H1 (cell line): ENCODE measurements around the gene NRSN1. TPM values are rescaled to one million over a fixed set of nuclear protein-coding genes. Genes with fewer than 3 reads are reported as not detected.

ENCODE experiments used
- polyA plus RNA-seq, 7 experiments: library from polyadenylated mRNA; depleted of rRNA in 3 of 7; stranded (reverse) in 5 of 7; unstranded in 2 of 7; fragments of >200 nt in 5 of 7; fragments of 200-250 nt in 2 of 7; gene quantifications; 1 replicate in 5 of 7; 2 replicates in 1 of 7; 4 replicates in 1 of 7; pipeline versions ENCODE4 v1.2.1 to v1.2.3, GENCODE V29; 2011 to 2013; ENCODE audit warnings: missing spikeins in 2 of 7, mixed read lengths in 2 of 7
- total RNA-seq: library from RNA; stranded (reverse); fragmentation: NEBNext Ultra II Directional; extraction: Animal tissue kit (Norgen Biotek cat#: 25700); gene quantifications from 2 replicates; pipeline ENCODE4 v1.2.1, GENCODE V29; 2021
- TF ChIP-seq, protein P1 (sequence below): fragments of 300-600 bp; sonication (generic); IDR thresholded peaks from 2 replicates; pipeline ENCODE4 v1.7.1; 2012; ENCODE audit warnings: low read length, moderate library complexity, mild to moderate bottlenecking, inconsistent platforms; ENCODE audit not compliant: insufficient replicate concordance

The NRSN1 gene
- total and polyA plus RNA-seq, 2 of the 8 experiments (the other 6 are each of a cell fraction or from before 2014, with no cell fraction given), result 0.15 to 0.78 TPM

DNA sequence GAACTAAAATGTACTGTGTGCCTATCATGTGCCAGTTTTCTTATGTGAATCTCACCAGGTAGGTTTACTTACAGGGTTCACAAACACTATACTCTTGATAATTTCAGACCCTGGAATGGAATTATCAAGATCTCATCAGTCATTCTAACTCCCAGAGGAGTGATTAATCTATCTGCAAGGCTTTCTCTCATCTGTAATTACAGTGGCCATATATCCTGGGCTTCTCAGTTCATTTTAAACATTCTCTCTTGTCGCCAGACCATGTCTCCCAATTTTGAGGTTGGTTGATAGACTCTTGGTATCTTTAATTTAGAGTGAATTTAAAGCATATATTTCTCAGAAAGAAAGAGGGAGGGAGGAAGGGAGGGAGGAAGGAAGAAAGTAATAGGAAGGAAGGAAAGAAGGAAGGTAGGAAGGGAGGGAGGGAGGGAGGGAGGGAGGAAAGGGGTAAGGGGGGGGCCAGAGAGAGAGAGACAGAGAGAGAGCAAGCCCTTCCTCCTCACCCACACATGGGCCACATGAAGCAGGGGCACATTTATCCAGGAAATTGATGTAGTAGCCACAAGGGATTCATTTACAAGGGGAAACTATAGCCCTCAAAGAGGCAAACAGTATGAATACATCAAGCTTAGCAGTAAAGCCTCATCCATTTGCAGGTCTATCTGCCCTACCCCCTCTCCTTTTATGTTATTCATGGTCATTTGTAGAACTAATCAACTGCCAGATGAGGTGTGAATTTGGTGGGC lies 25.8 kb upstream of the NRSN1 start (continued):
- TF ChIP-seq, protein P1, sequence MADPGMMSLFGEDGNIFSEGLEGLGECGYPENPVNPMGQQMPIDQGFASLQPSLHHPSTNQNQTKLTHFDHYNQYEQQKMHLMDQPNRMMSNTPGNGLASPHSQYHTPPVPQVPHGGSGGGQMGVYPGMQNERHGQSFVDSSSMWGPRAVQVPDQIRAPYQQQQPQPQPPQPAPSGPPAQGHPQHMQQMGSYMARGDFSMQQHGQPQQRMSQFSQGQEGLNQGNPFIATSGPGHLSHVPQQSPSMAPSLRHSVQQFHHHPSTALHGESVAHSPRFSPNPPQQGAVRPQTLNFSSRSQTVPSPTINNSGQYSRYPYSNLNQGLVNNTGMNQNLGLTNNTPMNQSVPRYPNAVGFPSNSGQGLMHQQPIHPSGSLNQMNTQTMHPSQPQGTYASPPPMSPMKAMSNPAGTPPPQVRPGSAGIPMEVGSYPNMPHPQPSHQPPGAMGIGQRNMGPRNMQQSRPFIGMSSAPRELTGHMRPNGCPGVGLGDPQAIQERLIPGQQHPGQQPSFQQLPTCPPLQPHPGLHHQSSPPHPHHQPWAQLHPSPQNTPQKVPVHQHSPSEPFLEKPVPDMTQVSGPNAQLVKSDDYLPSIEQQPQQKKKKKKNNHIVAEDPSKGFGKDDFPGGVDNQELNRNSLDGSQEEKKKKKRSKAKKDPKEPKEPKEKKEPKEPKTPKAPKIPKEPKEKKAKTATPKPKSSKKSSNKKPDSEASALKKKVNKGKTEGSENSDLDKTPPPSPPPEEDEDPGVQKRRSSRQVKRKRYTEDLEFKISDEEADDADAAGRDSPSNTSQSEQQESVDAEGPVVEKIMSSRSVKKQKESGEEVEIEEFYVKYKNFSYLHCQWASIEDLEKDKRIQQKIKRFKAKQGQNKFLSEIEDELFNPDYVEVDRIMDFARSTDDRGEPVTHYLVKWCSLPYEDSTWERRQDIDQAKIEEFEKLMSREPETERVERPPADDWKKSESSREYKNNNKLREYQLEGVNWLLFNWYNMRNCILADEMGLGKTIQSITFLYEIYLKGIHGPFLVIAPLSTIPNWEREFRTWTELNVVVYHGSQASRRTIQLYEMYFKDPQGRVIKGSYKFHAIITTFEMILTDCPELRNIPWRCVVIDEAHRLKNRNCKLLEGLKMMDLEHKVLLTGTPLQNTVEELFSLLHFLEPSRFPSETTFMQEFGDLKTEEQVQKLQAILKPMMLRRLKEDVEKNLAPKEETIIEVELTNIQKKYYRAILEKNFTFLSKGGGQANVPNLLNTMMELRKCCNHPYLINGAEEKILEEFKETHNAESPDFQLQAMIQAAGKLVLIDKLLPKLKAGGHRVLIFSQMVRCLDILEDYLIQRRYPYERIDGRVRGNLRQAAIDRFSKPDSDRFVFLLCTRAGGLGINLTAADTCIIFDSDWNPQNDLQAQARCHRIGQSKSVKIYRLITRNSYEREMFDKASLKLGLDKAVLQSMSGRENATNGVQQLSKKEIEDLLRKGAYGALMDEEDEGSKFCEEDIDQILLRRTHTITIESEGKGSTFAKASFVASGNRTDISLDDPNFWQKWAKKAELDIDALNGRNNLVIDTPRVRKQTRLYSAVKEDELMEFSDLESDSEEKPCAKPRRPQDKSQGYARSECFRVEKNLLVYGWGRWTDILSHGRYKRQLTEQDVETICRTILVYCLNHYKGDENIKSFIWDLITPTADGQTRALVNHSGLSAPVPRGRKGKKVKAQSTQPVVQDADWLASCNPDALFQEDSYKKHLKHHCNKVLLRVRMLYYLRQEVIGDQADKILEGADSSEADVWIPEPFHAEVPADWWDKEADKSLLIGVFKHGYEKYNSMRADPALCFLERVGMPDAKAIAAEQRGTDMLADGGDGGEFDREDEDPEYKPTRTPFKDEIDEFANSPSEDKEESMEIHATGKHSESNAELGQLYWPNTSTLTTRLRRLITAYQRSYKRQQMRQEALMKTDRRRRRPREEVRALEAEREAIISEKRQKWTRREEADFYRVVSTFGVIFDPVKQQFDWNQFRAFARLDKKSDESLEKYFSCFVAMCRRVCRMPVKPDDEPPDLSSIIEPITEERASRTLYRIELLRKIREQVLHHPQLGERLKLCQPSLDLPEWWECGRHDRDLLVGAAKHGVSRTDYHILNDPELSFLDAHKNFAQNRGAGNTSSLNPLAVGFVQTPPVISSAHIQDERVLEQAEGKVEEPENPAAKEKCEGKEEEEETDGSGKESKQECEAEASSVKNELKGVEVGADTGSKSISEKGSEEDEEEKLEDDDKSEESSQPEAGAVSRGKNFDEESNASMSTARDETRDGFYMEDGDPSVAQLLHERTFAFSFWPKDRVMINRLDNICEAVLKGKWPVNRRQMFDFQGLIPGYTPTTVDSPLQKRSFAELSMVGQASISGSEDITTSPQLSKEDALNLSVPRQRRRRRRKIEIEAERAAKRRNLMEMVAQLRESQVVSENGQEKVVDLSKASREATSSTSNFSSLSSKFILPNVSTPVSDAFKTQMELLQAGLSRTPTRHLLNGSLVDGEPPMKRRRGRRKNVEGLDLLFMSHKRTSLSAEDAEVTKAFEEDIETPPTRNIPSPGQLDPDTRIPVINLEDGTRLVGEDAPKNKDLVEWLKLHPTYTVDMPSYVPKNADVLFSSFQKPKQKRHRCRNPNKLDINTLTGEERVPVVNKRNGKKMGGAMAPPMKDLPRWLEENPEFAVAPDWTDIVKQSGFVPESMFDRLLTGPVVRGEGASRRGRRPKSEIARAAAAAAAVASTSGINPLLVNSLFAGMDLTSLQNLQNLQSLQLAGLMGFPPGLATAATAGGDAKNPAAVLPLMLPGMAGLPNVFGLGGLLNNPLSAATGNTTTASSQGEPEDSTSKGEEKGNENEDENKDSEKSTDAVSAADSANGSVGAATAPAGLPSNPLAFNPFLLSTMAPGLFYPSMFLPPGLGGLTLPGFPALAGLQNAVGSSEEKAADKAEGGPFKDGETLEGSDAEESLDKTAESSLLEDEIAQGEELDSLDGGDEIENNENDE, result no peak
